C4-2B (cell line): ENCODE measurements around the gene CISTR.

ENCODE experiments used
- H3K27ac ChIP-seq: fragments of 450-650 bp; 2 replicates; pipeline ENCODE4 v1.5.1; 2017
- ZFX ChIP-seq: fragments of 450-650 bp; IDR thresholded peaks from 2 replicates; pipeline ENCODE4 v1.6.1; 2017
- TF ChIP-seq, protein P1 (sequence below): fragments of 450-650 bp; conservative IDR thresholded peaks from 2 replicates; pipeline ENCODE4 v1.5.1; 2017; ENCODE audit warnings: mild to moderate bottlenecking

Gene CISTR

DNA sequence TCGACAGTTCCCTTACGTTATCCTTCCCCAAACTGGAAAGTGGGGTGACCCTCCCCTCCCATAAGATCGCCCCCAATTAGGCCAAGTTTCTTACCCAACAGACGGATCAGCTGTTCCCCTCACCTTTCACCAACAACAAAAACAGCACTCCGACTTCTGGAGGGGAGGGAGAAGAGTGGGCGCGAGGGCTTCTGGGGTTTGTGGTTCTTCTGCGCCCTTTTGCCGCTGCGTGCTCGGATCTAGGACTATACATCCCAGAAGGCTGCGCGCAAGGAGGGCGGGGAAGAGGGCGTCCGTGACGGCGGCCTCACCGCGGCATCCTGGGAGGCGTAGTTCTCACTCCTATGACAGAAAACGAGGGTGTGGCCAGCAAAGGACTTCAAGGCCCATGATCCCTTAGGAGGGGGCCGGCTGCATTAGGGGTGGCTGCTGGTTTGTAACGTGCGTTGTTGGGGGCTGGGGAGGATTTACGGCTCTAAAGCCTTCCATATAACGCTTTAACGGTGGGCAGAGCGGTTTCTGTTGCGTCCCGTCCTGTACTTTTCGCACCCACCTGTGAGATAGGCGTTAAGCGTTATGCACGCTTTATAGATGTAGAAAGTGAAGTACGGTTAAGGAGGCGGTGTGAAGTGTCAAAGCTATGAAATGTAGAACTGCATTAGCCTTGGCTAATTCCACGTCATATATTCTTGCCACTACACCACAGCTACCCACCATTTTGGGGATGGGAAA, 24.3 kb downstream of the CISTR start, which contains the start of gene CALCOCO1:
Gene CALCOCO1, minus strand, starts transcription at position 143 of the 732 bp plus-strand sequence. CDS start 2,210 bp downstream, outside the sequence.
- peak within 1 kb of the TSS; percentile 42 for H3K27ac ChIP-seq
- TF ChIP-seq ZFX: no peak
- TF ChIP-seq, protein P1, sequence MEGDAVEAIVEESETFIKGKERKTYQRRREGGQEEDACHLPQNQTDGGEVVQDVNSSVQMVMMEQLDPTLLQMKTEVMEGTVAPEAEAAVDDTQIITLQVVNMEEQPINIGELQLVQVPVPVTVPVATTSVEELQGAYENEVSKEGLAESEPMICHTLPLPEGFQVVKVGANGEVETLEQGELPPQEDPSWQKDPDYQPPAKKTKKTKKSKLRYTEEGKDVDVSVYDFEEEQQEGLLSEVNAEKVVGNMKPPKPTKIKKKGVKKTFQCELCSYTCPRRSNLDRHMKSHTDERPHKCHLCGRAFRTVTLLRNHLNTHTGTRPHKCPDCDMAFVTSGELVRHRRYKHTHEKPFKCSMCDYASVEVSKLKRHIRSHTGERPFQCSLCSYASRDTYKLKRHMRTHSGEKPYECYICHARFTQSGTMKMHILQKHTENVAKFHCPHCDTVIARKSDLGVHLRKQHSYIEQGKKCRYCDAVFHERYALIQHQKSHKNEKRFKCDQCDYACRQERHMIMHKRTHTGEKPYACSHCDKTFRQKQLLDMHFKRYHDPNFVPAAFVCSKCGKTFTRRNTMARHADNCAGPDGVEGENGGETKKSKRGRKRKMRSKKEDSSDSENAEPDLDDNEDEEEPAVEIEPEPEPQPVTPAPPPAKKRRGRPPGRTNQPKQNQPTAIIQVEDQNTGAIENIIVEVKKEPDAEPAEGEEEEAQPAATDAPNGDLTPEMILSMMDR: no peak

DNA sequence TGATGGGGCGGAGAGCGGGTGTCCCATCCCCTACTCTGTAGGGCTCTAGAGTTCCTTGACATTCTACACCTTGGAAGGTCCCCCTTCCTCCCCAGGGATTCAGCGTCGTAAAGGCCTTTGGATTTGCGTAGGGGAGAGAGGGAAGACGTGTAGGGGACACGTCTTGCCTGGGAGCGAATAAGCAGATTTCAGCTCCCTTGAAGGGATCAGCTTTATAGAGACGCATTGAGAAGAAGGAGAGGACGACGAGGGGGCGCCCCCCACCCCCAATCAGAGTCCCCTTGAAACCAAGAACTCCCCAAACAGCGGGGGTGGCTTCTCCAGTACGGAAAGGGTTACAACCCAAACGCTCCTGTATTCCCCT, 24.9 kb downstream of the CISTR start:
- H3K27ac ChIP-seq: peak overlapping the region; percentile 32

DNA sequence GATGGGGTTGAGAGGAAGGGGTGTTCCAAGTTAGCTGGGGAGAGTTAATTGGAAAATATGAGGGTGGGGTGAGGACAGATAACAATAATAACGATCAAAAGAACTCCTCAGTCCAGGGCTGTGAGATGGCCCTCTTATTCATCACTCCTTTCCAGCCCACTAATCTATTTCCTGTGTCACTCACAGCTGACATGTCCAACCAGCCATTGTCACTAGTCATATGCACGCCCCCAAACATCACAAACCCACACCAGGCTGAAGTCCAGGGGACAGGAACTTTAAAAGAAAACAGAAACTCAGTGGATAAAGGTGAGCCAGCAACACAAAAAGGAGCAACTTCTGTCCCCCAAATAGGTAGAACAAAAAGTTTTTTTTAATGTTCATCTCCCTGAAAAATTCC, 25.4 kb downstream of the CISTR start:
- TF ChIP-seq ZFX: no peak
- TF ChIP-seq, protein P1: no peak
- H3K27ac ChIP-seq: no peak overlapping the region

More for the DNA sequence above, 24.9 kb downstream of the CISTR start:
- TF ChIP-seq ZFX: no peak
- TF ChIP-seq, protein P1: no peak

DNA sequence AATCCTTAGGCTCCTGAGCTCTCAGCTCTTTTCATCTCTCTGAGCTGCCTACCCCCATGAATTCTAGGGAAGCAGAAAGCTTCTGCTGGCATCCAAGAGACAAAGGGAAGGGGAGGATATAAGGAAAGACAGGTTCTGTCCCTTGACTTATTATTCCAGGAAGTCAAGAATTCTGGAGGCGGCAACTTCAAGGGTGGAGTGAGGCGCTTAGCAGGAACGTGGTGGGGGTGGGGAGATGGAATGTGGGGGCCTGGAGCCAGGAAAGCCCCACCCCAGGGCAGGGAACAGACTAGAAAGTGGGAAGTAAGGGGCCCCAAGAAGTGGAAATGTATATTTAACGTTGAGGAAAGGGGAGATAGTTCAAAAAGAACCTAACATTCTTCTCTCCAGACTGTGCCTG, 26.0 kb downstream of the CISTR start:
- H3K27ac ChIP-seq: no peak overlapping the region
- TF ChIP-seq ZFX: no peak
- TF ChIP-seq, protein P1: no peak

DNA sequence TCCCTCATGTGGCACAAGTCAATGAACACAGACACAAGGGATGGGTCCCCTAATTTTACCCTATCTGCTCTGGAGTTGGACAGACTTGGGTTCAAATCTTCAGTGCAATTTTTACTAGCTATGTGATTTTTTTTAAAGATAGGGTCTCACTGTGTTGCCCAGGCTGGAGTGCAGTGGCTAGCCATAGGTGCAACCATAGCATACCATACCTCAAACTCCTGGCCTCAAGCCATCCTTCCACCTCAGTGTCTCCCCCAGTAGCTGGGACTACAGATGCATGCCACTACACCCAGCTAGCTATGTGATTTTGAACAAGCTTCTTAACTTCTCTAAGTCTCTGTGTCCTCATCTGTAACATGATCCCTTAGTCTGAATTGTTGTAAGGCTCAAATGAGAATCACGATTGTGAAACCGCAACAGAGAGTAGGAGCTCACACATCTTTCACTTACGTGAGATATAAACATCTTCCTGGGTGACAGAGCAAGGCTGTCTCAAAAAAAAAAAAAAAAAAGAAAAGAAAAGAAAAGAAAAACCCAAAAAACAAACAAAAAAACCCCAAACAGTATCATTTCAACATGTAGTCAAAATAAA, 29.2 kb downstream of the CISTR start:
- no peak for TF ChIP-seq ZFX
- TF ChIP-seq, protein P1: no peak
- no peak overlapping the region for H3K27ac ChIP-seq

DNA sequence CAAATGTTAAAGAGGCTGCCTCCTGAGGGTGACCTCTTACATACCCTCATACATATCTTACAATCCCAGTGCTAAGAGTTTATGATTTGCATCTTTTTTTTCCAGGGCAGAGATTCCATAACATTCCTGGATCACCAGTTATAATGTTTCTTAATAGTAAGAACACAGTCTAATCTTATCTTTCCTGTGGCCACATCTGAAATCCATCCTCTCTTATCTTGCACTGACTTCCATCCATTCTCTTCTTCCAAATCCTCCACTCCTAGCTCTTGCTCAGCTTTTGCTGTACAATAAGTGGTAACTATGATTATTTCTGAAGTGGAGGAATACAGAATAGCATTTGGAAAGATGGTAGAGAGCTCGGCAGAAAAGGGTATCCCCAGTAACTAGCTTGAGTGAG, 30.8 kb downstream of the CISTR start:
- TF ChIP-seq, protein P1: no peak
- TF ChIP-seq ZFX: no peak
- H3K27ac ChIP-seq: no peak overlapping the region

DNA sequence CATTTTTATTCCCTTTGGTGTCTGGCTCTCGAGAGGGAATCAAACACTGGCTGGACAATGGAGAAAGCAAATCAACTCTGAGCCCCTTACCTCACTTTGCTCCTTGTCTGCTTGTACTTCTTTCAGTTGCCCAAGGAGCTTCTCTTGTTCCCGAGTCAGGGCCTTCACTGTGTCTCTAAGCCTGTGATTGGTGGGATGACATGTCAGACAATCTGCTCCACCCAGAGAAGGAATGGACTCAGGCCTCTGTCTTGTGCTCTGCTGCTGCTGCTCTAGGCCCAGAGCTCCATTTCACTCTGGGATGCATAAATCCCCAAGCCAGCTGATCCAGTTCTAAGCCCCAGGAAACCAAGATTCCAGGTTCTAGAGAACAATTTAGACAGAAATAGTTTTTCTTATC, 32.1 kb downstream of the CISTR start:
- no peak overlapping the region for H3K27ac ChIP-seq
- TF ChIP-seq, protein P1: no peak
- TF ChIP-seq ZFX: no peak

DNA sequence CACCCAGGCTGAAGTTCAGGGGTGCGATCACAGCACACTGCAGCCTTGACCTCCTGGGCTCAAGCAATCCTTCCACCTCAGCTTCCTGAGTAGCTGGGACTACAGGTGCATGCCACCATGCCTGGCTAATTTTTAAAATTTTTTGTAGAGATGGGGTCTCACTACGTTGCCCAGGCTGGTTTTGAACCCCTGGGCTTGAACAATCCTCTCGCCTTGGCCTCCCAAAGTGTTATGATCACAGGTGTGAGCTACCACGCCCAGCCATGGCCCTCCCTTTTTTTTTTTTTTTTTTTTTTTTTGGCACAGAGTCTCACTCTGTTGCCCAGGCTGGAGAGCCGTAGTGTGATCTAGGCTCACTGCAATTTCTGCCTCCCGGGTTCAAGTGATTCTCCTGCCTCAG, 33.2 kb downstream of the CISTR start:
- peak overlapping the region; percentile 32 for H3K27ac ChIP-seq
